NCI-H82 (cell line): ENCODE results near the gene RBMX.
"Not testable (repeated sequence)": the region's sequence is repeated elsewhere in the genome, so short reads cannot be mapped to it uniquely, and the experiment has no call there.

ENCODE experiments used
- DNase-seq: peaks from one replicate; lab custom pipeline; 2025; lab: John Stamatoyannopoulos, UW

The RBMX gene

DNA sequence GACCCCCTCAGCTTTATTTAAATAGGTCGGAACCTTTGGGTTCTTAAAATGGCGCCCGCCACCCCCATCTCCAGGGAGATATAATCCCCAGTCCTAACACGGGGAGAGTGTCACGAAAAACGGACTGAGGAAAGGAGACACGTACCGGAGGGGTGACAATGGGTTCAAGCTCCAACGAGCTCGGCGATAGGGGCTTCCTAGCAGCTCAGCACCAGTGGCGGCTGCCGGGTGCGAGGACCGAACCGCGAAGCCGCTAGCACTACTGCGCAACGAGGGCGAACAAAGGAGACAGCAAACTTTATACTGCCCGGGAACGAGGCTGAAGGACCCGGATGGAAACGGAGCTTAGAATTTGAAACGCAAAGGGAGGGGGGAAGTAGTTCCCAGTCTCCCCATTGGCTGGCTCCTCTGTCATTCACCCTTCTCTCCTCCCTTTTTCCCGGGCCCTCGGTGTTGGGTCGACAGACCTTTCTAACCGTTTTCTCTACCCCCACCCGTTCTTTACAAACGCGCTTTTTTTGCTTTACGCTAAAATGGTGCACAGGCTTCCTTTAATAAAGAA, at the start of gene RBMX:
RBMX (minus strand) TSS at position 274 of the 562 bp plus-strand sequence. CDS start 1,298 bp downstream, outside the sequence.
- DNase-seq = peak; percentile 98

DNA sequence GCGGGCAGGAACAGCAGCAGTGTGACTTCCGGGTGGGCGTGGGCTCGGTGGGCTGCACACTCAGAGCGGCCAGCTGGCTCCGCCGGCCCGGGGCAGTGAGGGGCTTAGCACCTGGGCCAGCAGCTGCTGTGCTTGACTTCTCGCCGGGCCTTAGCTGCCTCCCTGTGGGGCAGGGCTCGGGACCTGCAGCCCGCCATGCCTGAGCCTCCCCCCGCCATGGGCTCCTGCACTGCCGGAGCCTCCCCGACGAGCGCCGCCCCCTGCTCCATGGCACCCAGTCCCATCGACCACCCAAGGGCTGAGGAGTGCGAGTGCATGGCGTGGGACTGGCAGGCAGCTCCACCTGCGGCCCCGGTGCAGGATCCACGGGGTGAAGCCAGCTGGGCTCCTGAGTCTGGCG, 40.9 kb upstream of the RBMX start:
- DNase-seq = not testable (repeated sequence)

DNA sequence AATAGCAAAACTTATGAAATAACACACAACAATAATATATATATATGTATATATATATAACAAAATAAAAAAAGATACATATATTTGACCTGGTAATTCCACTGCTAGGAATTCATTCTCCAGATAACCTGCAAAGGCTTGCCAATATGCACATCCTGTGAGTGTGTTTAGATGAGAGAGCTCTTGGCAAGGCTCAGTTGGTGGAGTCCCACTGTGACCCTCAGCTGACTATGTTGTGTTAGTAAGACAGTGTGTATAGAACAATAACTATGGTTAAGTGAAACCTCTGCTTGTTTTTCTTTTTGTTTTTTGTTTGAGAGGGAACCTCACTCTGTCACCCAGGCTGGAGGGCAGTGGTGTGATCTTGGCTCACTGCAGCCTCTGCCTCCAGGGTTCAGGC, 39.5 kb upstream of the RBMX start:
- DNase-seq = no peak

DNA sequence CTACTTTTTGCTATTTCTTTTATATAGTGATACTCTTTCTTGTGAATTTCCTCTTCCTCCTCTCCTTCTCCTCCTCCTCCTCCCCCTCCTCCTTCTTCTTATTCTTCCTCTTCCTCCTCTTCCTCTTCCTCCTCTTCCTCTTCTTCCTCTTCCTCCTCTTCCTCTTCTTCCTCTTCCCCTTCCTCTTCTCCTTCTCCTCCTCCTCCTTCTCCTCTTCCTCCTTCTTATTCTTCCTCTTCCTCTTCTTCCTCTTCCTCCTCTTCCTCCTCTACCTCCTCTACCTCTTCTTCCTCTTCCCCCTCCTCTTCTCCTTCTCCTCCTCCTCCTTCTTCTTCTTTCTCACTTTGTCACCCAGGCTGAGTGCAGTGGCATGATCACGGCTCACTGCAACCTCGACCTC, 36.3 kb upstream of the RBMX start:
- DNase-seq = no peak

DNA sequence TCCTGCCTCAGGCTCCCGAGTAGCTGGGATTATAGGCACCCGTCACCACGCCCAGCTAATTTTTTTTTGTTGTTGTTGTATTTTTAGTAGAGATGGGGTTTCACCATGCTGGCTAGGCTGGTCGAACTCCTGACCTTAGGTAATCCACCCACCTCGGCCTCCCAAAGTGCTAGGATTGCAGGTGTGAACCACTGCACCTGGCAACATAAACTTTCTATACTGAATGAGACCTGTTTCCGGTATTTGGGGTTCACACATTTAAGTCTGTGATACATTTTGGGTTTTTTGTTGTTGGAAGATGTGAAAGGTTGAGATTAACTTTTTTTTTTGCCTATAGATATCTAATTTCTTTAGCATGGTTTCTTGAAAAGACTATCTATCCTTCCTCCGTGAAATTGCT, 31.1 kb upstream of the RBMX start:
- not testable (repeated sequence) for DNase-seq

DNA sequence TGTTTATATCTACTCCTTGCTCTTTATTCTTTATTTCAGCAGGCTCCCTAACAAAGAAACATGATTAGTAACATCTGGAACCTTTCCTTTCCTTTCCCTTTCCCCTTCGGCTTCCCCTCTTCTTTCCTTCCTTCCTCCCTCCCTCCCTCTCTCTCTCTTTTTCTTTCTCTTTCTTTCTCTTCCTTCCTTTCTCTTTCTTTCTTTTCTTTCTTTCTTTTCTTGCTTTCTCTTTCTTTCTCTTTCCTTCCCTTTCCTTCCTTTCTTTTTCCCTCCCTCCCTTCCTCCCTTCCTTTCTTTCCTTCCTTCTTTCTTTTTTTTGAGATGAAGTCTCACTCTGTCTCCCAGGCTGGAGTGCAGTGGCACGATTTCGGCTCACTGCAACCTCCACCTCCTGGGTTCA, 30.7 kb upstream of the RBMX start:
- no peak for DNase-seq

DNA sequence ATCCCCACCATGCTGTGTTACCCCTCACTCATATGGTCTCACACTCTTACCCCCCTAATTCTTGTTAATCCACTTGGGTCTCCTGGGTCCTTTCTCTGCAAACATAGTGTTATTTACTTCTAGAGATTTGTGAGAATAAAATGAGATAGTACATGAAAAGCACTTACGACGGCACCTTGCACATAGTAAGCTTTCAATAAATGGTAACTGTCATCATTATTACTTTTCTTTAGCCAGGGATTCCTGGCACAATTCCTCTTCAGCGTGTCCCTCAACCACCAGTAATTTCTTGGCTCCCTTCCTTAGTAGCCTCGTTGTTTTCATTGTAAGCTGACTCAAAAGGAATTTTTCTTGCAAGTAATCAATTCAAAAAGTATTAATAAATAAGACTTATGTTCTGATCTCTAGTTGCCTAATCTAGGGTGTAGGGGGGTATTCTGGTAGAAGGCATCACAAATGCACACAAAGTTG, 30.1 kb upstream of the RBMX start:
- no peak for DNase-seq

DNA sequence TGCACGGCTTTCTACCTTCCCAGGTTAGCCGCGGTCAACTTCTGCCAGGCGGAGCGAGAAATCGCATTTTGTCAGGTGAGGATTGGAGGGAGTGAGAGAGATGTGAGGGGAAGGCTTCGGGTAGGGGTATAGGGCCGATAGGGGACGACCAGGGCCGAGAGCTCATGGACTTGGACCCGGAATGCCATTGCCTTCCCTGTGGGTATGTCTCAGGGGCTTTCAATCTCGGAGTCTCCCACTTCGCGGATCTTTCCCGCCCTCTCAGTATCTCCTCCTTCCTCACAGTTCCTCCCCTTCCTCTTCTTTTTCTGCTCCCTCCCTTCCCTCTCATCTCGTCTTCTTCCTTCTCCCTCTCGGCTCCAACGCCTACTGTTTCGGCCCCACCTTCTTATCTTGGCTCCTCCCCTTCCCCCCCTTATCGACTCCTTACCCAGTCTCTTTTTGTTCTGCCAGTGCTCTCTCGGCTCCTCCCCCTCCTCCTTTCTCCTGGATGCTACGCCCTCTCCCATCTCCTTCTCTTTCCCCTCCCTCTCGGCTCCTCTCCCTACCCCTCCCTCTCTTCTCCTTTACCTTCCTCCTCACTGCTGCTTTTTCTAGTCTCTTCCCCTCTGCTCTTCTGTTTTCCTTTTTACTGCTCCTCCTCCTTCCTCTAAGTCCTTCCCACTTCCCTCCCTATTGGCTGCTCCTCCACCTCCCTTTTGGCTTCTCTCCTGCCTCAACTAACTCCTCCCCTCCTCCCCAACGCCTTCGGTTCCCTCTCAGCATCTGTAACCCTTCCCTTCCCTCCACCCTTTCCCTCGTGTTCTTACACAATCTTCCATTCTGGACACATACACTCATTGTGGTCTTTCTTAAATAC, 29.4 kb upstream of the RBMX start:
- DNase-seq = peak; percentile 99

DNA sequence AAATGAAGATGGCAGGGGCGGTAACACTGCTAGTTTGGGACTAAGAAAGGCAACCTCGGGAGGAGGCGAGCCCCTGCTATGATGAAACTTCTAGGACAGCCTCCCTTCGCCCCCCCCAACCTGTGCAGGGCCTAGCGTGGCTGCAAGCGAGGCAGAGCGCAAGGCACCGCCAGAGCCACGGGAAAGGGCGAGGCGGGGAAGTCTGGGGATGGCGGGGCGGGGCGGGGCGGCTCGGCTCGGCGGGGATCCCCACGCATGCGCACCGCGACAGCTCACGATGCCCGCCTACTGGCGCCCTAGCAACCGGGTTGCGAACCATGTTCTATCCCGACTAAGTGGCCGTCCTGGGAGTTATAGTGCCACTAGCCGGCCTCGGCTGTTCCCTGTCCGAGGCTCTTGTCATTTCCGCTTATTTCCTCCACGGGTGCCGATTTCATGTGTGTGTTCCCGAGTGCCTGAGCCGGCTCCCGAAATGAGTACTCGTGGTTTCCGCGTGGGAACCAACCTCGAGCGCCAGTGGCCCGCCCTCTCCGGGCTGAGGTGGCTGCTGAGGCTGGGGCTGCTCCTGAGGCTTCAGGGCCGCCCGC, 28.7 kb upstream of the RBMX start:
- DNase-seq = peak; percentile 90

DNA sequence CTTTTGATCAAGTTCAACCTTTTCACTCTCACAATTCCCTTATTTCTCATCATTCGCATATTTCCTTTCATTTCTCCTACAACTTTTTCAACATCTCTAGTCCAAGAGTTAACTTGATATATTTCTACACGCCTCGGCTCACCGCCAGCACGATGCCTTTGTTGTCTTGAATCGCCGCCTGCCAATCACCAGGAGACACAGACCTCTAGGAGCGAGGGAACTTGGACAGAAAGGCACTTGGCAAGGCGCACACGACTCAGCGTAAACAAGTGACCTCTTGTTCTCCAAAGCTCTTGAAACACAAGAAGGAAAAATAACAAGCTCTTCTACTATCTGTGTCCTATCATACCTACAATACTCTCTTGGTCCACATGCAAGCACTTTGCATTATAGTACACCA, 27.1 kb upstream of the RBMX start:
- DNase-seq = no peak

DNA sequence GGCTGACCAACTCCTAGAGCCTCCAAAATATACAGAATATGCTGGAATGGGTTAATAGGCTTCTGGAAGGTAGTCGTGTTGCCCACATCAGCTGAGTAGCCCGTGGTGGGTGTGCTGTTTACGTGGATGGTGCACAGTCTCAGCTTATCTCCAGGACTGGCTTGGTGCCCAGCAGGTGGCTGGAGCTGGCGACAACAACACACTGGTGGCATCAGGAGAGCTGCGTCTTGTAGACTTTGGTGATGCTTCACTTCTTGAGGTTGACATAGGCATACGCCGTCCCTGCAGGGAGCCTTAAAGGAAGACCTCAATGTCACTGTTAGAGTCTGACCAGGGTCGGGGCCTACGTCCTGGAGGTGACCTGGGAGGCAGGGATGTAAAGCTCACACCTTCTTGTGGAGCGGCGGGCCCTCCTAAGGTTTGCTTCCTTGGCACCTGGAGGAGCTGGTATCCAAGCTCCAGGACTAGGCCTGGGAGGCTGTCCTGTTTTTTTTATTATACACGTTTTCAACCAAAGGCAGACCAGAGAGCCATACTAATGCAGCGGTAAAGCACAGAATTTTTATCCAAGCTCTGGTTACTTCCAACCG, 26.5 kb upstream of the RBMX start:
- no peak for DNase-seq

DNA sequence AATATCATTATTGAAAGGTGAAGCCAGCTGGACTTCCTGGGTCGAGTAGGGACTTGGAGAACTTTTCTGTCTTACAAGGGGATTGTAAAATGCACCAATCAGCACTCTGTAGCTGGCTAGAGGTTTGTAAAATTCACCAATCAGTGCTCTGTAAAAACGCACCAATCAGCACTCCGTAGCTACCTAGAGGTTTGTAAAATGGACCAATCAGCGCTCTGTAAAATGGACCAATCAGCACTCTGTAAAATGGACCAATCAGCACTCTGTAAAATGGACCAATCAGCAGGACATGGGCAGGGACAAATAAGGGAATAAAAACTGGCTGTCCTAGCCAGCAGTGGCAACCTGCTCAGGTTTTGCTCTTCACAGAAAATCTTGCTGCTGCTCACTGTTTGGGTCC, 23.5 kb upstream of the RBMX start:
- not testable (repeated sequence) for DNase-seq

DNA sequence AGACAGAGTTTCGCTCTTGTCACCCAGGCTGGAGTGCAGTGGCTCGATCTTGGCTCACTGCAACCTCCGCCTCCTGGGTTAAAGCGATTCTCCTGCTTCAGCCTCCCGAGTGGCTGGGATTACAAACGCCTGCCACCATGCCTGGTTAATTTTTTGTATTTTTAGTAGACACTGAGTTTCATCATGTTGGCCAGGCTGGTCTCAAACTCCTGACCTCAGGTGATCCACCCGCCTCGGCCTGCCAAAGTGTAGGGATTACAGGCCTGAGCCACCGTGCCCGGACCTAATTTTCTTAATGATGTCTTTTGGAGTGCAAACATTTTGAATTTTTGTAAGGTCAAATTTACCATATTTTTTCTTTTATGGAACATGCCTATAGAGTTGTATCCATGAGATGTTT, 19.5 kb upstream of the RBMX start:
- not testable (repeated sequence) for DNase-seq

DNA sequence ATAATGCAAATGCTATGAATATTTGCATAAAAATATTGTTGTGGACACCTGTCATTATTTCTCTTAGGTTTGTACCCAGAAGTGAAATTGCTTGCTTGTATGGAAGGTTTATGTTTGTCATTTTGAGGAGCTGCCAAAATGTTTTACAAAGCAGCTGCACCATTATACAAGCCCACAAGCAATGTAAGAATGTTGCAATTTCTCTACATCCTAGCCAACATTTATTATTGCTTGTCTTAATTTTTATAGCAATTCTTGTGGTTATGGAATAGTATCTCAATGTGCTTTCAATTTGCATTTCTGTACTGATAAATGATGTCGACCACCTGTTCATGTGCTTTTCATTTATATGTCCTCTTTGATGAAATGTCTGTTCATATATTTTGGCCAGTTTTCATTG, 18.7 kb upstream of the RBMX start:
- DNase-seq = no peak

DNA sequence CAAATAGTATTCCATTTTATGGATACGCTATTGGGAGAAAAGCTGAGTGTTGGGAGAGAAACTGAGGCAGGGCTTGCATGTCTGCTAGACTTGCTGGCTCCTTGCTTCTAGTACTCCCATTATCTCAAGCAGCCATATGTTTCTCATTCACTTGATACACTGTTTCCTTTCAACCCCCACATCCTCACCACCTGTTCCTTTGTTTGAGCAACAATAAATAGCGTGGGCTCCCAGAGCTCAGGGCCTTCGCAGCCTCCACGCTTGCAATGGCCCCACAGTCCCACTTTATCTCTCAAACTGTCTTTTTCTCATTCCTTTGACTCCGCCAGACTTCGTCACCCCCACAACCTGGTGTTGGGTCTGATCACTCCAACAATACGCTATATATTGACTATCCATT, 18.2 kb upstream of the RBMX start:
- peak; percentile 78 for DNase-seq

DNA sequence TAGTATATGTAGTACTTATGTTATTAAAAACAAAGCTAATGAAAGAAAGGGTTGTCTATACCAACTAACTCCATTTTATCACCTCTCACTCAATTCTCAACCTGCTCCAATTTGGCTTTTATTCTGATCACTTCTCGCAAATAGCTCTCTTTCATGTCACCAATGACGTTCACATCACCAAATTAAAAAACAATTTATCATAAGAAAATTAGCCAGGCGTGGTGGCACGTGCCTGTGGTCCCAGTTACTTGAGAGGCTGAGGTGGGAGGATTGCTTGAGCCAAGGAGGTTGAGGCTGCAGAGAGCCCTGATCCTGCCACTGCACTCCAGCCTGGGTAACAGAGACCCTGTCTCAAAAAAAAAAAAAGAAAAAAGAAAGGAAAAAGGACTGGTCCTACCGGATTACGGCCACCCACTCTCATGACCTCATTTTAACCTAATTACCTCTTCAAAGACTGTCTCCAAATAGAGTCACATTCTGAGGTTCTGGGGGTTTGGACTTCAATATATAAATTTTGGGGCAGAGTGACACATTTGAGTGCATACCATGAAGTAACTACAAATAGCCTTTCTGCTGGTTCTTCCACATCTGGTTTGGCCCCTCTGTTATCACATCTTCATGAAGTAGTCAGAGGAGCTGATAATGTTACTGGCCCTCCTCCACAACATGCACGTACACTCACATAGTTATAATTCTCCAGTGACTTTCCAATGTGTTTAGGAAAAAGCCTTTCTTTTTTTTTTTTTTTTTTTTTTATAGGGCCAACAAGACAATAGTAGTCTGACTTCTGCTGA, 15.8 kb upstream of the RBMX start:
- DNase-seq = no peak

DNA sequence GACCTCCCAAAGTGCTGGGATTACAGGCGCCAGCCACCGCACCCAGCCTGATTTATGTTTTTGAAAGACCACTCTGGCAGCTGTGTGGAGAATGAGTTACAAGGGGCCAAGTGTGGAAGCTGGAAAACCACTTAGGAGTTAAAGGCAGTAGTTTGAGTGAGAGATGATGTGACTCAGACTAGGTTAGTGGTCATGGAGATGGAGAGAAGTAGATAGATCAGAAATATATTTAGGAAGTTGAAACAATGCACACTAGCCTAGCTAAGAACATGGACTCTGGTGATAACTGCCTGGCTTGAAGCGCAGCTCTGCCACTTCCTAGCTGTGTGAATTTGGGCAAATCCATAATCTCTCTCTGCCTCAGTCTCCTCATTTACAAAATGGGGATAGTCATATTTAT, 11.9 kb upstream of the RBMX start:
- no peak for DNase-seq

DNA sequence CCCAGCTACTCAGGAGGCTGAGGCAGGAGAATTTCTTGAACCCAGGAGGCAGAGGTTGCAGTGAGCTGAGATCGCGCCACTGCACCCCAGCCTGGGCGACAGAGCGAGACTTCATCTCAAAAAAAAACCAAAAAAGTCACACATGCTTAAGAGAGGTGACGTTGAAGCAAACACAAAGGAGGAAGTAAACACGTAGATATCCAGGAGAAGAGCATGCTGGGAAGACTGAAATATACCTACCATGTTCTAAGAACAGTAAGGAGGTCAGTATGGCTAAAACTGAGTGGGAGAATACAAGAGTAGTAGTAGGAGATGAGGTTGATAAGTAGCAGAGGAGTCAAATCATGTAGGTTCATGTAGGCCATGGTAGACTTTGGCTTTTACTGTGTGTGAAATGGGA, 10.1 kb upstream of the RBMX start:
- DNase-seq = not testable (repeated sequence)

DNA sequence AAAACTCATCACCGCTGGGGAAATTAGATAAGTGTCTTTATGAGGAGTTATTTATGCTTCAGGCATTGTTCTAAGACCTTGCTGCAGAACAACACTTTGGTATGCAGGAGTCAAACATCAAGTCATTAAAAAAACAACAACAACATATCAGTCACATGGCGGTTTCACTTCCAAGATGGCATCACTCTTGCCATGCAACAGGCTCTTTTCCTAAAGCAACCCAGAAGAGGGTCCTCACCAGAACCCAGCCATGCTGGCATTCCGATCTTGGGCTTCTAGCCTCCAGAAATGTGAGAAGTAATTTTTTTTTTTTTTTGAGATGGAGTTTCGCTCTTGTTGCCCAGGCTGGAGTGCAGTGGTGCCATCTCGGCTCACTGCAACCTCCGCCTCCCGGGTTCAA, 8.7 kb upstream of the RBMX start:
- no peak for DNase-seq

DNA sequence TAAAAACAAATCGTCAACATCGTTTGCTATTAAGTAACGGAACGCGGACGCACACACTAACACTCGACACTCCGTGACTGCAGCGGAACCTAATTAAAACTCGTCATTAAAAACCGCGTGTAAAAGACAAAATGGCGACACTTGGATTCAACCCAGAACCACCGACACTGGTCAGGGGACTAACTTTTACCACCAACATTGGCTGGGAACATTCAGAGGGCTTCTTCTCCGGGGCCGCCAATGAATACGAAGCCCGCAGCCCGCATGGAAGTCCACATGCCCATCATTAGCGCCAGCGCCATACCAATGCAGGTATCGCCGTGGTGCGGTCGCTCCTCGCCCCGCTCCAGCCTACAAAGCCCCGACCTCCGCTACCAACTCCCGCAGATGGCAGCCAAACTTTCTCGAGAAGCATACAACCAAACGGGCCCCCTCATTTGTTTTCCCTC, 498 bp downstream of the RBMX start:
- DNase-seq = peak; percentile 53

DNA sequence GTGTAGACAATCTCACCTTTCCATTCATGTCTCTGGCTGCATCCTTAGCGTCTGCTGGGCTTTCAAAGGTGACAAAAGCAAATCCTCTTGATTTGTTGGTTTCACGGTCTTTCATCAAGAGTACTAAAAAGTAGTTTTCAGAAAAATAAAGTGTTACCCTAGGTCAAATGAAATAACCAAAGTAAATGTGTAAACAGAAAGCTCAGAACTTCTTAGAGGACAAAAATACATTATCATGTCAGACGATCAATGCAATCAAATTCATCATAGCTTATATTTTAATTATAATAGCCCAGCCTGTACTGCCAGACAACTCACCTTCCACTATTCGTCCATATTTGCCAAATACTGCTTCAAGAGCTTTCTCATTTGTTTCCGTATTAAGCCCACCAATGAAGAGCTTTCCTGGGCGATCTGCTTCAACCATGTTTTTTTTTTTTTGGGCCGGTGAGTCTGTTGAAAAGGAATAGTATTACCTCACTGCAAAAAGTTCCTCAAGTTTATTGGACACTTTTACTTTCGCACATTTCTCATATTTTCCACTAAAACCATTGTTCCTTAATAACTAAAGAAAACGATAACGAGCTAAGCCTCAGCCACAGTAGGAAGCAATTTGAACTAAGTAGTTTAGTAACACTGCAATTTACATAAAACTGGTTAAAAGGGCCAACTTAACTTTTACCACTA, 1.4 kb downstream of the RBMX start:
- no peak for DNase-seq
